Esophagus muscularis mucosa (tissue), 3 donors: ENCODE measurements around the gene COMMD1.

Source experiments
- POLR2A ChIP-seq: fragments of 450-650 bp; IDR thresholded peaks from one replicate; pipeline ENCODE4 v1.6.1; 2017; ENCODE audit warnings: antibody characterized with exemption, moderate library complexity, mild to moderate bottlenecking, low read depth
- TF ChIP-seq, protein P1 (sequence below), 3 experiments: fragments of 200-600 bp in 2 of 3; fragments of 450-650 bp in 1 of 3; sonication (generic) in 2 of 3; IDR thresholded peaks; one replicate each; pipeline ENCODE4 v1.5.1; 2017 to 2019; ENCODE audit warnings: antibody characterized with exemption in 3 of 3, mild to moderate bottlenecking in 2 of 3, moderate library complexity in 1 of 3

- TF ChIP-seq, protein P1, sequence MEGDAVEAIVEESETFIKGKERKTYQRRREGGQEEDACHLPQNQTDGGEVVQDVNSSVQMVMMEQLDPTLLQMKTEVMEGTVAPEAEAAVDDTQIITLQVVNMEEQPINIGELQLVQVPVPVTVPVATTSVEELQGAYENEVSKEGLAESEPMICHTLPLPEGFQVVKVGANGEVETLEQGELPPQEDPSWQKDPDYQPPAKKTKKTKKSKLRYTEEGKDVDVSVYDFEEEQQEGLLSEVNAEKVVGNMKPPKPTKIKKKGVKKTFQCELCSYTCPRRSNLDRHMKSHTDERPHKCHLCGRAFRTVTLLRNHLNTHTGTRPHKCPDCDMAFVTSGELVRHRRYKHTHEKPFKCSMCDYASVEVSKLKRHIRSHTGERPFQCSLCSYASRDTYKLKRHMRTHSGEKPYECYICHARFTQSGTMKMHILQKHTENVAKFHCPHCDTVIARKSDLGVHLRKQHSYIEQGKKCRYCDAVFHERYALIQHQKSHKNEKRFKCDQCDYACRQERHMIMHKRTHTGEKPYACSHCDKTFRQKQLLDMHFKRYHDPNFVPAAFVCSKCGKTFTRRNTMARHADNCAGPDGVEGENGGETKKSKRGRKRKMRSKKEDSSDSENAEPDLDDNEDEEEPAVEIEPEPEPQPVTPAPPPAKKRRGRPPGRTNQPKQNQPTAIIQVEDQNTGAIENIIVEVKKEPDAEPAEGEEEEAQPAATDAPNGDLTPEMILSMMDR (IDR thresholded peaks at IDR 0.05): no peak
- no peak for TF ChIP-seq POLR2A
These were observed 271.3 kb downstream of the COMMD1 start for GRCh38 chr2:62176801-62177200.
